ENCODE data around the gene USP17L27. TPM values are rescaled to one million over a fixed set of nuclear protein-coding genes. Genes with fewer than 3 reads are reported as not detected.
"Not testable (repeated sequence)": the region's sequence is repeated elsewhere in the genome, so short reads cannot be mapped to it uniquely, and the experiment has no call there.

Gene USP17L27
- total and polyA plus RNA-seq, 2 of the 8 experiments (the other 6 are each of a cell fraction or from before 2014, with no cell fraction given): not detected

- H3K9ac ChIP-seq (replicated peaks in 1 of 4; ENCODE audit: extremely low read depth in 1 of 4, low read depth in 3 of 4, low read length in 3 of 4); H2BK120ac ChIP-seq (replicated peaks; ENCODE audit: low read depth, low read length); H4K20me1 ChIP-seq (replicated peaks in 1 of 2; ENCODE audit: control insufficient read depth in 1 of 2, insufficient read depth in 2 of 2, low read length in 2 of 2); H3K79me1 ChIP-seq (ENCODE audit: low read depth, low read length); CTCF ChIA-PET (ENCODE audit: partially characterized antibody); DNase-seq (ENCODE audit: low read depth in 1 of 2, low spot score in 2 of 2); H3K18ac ChIP-seq (ENCODE audit: extremely low read depth, low read length); H3K23me2 ChIP-seq (ENCODE audit: low read depth, low read length); POLR2A ChIA-PET (ENCODE audit: partially characterized antibody); H3K27ac ChIP-seq (ENCODE audit: low read depth, low read length); H3K27me3 ChIP-seq (replicated peaks in 1 of 4; ENCODE audit: control insufficient read depth in 3 of 4, extremely low read depth in 1 of 4, insufficient read depth in 3 of 4, low read length in 3 of 4); H3K56ac ChIP-seq (replicated peaks; ENCODE audit: insufficient read length, low read depth, low read length); H3K36me3 ChIP-seq (ENCODE audit: control insufficient read depth in 2 of 4, insufficient read depth in 4 of 4, low read length in 3 of 4); H2BK20ac ChIP-seq (ENCODE audit: low read length); H4K5ac ChIP-seq (ENCODE audit: insufficient read length, low read depth, low read length); H3K79me2 ChIP-seq (ENCODE audit: control insufficient read depth in 1 of 2, insufficient read depth in 2 of 2, low read length in 2 of 2); H3K9me3 ChIP-seq (ENCODE audit: insufficient read depth in 2 of 2, low read depth in 1 of 2, low read length in 1 of 2); H3K4me1 ChIP-seq (replicated peaks in 1 of 4; ENCODE audit: control insufficient read depth in 3 of 4, insufficient read depth in 4 of 4, low read length in 3 of 4); H3K14ac ChIP-seq (ENCODE audit: insufficient read length); H2BK5ac ChIP-seq (ENCODE audit: low read depth, low read length); H2BK12ac ChIP-seq (ENCODE audit: low read depth, low read length); H4K8ac ChIP-seq (ENCODE audit: extremely low read depth, insufficient read depth, low read length); H3K4me3 ChIP-seq (ENCODE audit: extremely low read depth in 1 of 4, insufficient read depth in 2 of 4, low read depth in 3 of 4, low read length in 4 of 4); H2BK15ac ChIP-seq (ENCODE audit: low read length); H4K91ac ChIP-seq (replicated peaks; ENCODE audit: insufficient read length, low read length); H3K4me2 ChIP-seq (ENCODE audit: insufficient read depth in 1 of 2, low read depth in 2 of 2, low read length in 2 of 2); H2AK5ac ChIP-seq (ENCODE audit: low read depth, low read length); H3K4ac ChIP-seq (replicated peaks; ENCODE audit: insufficient read length, low read depth, low read length); H2AFZ ChIP-seq (ENCODE audit: low read length); H3K23ac ChIP-seq (ENCODE audit: insufficient read length); FAIRE-seq: not testable (repeated sequence)
- WGBS, 2 experiments (ENCODE audit: extremely low coverage in 1 of 2, insufficient coverage in 1 of 2, insufficient read length in 1 of 2, insufficient replicate concordance in 2 of 2, low coverage in 1 of 2, low lambda C conversion rate in 2 of 2, missing lambda C conversion rate in 1 of 2): no CpG with 5 or more reads among the region's 15 CpGs
Observed at GRCh38 chr4:9353338-9353737, 9.4 kb downstream of the USP17L27 start, which contains the start of gene USP17L29. Gene USP17L29, plus strand, starts transcription at chr4:9353638. Its CDS starts 0 bp downstream, at chr4:9353638.

- POLR2A ChIA-PET (ENCODE audit: partially characterized antibody): not testable (repeated sequence)
Observed at GRCh38 chr4:9362829-9363228, 18.9 kb downstream of the USP17L27 start, which contains the start of gene USP17L30. Gene USP17L30, plus strand, starts transcription at chr4:9363129. Its CDS starts 0 bp downstream, at chr4:9363129.

More at GRCh38 chr4:9362829-9363228, 18.9 kb downstream of the USP17L27 start, which contains the start of gene USP17L30:
- H2BK5ac ChIP-seq (ENCODE audit: low read depth, low read length); H3K9ac ChIP-seq (replicated peaks in 1 of 4; ENCODE audit: extremely low read depth in 1 of 4, low read depth in 3 of 4, low read length in 3 of 4); H3K9me3 ChIP-seq (ENCODE audit: insufficient read depth in 2 of 2, low read depth in 1 of 2, low read length in 1 of 2); H3K79me1 ChIP-seq (ENCODE audit: low read depth, low read length); H4K20me1 ChIP-seq (replicated peaks in 1 of 2; ENCODE audit: control insufficient read depth in 1 of 2, insufficient read depth in 2 of 2, low read length in 2 of 2); H3K23ac ChIP-seq (ENCODE audit: insufficient read length); H3K27ac ChIP-seq (ENCODE audit: low read depth, low read length); H2BK120ac ChIP-seq (replicated peaks; ENCODE audit: low read depth, low read length); FAIRE-seq; H4K5ac ChIP-seq (ENCODE audit: insufficient read length, low read depth, low read length); H3K36me3 ChIP-seq (ENCODE audit: control insufficient read depth in 2 of 4, insufficient read depth in 4 of 4, low read length in 3 of 4); H3K4me1 ChIP-seq (replicated peaks in 1 of 4; ENCODE audit: control insufficient read depth in 3 of 4, insufficient read depth in 4 of 4, low read length in 3 of 4); H3K56ac ChIP-seq (replicated peaks; ENCODE audit: insufficient read length, low read depth, low read length); H3K18ac ChIP-seq (ENCODE audit: extremely low read depth, low read length); H3K4ac ChIP-seq (replicated peaks; ENCODE audit: insufficient read length, low read depth, low read length); H3K4me3 ChIP-seq (ENCODE audit: extremely low read depth in 1 of 4, insufficient read depth in 2 of 4, low read depth in 3 of 4, low read length in 4 of 4); H4K91ac ChIP-seq (replicated peaks; ENCODE audit: insufficient read length, low read length); DNase-seq (ENCODE audit: low read depth in 1 of 2, low spot score in 2 of 2); H3K79me2 ChIP-seq (ENCODE audit: control insufficient read depth in 1 of 2, insufficient read depth in 2 of 2, low read length in 2 of 2); H2BK20ac ChIP-seq (ENCODE audit: low read length); CTCF ChIA-PET (ENCODE audit: partially characterized antibody); H4K8ac ChIP-seq (ENCODE audit: extremely low read depth, insufficient read depth, low read length); H2AK5ac ChIP-seq (ENCODE audit: low read depth, low read length); H3K23me2 ChIP-seq (ENCODE audit: low read depth, low read length); H2AFZ ChIP-seq (ENCODE audit: low read length); H2BK12ac ChIP-seq (ENCODE audit: low read depth, low read length); H3K4me2 ChIP-seq (ENCODE audit: insufficient read depth in 1 of 2, low read depth in 2 of 2, low read length in 2 of 2); H3K14ac ChIP-seq (ENCODE audit: insufficient read length); H3K27me3 ChIP-seq (replicated peaks in 1 of 4; ENCODE audit: control insufficient read depth in 3 of 4, extremely low read depth in 1 of 4, insufficient read depth in 3 of 4, low read length in 3 of 4); H2BK15ac ChIP-seq (ENCODE audit: low read length): not testable (repeated sequence)
- WGBS, 2 experiments (ENCODE audit: extremely low coverage in 1 of 2, insufficient coverage in 1 of 2, insufficient read length in 1 of 2, insufficient replicate concordance in 2 of 2, low coverage in 1 of 2, low lambda C conversion rate in 2 of 2, missing lambda C conversion rate in 1 of 2): no CpG with 5 or more reads among the region's 15 CpGs

Data from H1 (cell line).